GM19099 (cell line): ENCODE results near the gene PLA2R1.

Experiments
- POLR2A ChIP-seq: IDR thresholded peaks from 3 replicates; pipeline ENCODE4 v1.6.1; 2011; ENCODE audit warnings: low read depth; ENCODE audit not compliant: insufficient read length; ENCODE audit errors: extremely low read depth

The PLA2R1 gene

GRCh38 chr2:159982842-159983785 lies 79.3 kb downstream of the PLA2R1 start:
- TF ChIP-seq POLR2A: no peak

- TF ChIP-seq POLR2A: no peak
These were observed 80.1 kb downstream of the PLA2R1 start for GRCh38 chr2:159982270-159982669.

- TF ChIP-seq POLR2A: no peak
These were observed 85.8 kb downstream of the PLA2R1 start for GRCh38 chr2:159976527-159977160.

- TF ChIP-seq POLR2A: no peak
These were observed 89.1 kb downstream of the PLA2R1 start for GRCh38 chr2:159973325-159973724.

- TF ChIP-seq POLR2A: no peak
These were observed 90.9 kb downstream of the PLA2R1 start for GRCh38 chr2:159971365-159972152.

- no peak for TF ChIP-seq POLR2A
These were observed 94.0 kb downstream of the PLA2R1 start for GRCh38 chr2:159968279-159968900.

- TF ChIP-seq POLR2A: no peak
These were observed 98.7 kb downstream of the PLA2R1 start for GRCh38 chr2:159963700-159964099.

- TF ChIP-seq POLR2A: no peak
These were observed 101.0 kb downstream of the PLA2R1 start for GRCh38 chr2:159961451-159961850.

GRCh38 chr2:159961037-159961436 lies 101.4 kb downstream of the PLA2R1 start:
- no peak for TF ChIP-seq POLR2A

GRCh38 chr2:159960414-159960813 lies 102.0 kb downstream of the PLA2R1 start:
- TF ChIP-seq POLR2A: no peak

- no peak for TF ChIP-seq POLR2A
These were observed 103.3 kb downstream of the PLA2R1 start for GRCh38 chr2:159959136-159959535.

- TF ChIP-seq POLR2A: no peak
These were observed 109.1 kb downstream of the PLA2R1 start for GRCh38 chr2:159953136-159953823.

GRCh38 chr2:159946326-159946999 lies 116.0 kb downstream of the PLA2R1 start:
- no peak for TF ChIP-seq POLR2A

GRCh38 chr2:159944874-159945273 lies 117.5 kb downstream of the PLA2R1 start:
- TF ChIP-seq POLR2A: no peak
